WI38 (cell line): ENCODE data around the gene GPR15.

ENCODE experiments used
- H3K4me3 ChIP-seq: 2 replicates; pipeline ENCODE4 v1.5.1; 2011; ENCODE audit warnings: low read depth, mild to moderate bottlenecking, control low read depth, low read length
- TF ChIP-seq, protein P1 (sequence below): IDR thresholded peaks from 2 replicates; pipeline ENCODE4 v1.5.1; 2012; ENCODE audit warnings: low read depth, mild to moderate bottlenecking, control low read depth, low read length

GPR15 gene

DNA sequence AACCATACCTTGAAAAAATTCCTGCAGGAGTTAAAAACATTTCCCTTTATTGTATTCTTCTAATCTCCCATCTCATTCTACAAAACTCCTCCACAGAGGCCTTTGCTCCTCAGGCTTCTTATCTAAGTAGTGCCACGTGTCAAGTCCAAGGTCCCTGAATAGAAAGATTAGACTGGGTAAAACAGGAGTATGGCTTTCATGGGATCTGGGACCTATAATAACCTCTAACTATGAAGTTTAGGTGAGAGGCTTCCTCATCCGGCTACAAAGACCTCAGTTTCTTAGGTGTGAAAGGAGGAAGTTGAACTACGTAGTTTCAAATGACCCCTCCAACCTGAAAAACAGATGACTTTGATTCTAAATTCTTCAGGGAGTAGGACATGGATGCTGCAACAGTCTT lies 20.0 kb downstream of the GPR15 start:
- H3K4me3 ChIP-seq = no peak overlapping the region
- TF ChIP-seq, protein P1, sequence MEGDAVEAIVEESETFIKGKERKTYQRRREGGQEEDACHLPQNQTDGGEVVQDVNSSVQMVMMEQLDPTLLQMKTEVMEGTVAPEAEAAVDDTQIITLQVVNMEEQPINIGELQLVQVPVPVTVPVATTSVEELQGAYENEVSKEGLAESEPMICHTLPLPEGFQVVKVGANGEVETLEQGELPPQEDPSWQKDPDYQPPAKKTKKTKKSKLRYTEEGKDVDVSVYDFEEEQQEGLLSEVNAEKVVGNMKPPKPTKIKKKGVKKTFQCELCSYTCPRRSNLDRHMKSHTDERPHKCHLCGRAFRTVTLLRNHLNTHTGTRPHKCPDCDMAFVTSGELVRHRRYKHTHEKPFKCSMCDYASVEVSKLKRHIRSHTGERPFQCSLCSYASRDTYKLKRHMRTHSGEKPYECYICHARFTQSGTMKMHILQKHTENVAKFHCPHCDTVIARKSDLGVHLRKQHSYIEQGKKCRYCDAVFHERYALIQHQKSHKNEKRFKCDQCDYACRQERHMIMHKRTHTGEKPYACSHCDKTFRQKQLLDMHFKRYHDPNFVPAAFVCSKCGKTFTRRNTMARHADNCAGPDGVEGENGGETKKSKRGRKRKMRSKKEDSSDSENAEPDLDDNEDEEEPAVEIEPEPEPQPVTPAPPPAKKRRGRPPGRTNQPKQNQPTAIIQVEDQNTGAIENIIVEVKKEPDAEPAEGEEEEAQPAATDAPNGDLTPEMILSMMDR = no peak

DNA sequence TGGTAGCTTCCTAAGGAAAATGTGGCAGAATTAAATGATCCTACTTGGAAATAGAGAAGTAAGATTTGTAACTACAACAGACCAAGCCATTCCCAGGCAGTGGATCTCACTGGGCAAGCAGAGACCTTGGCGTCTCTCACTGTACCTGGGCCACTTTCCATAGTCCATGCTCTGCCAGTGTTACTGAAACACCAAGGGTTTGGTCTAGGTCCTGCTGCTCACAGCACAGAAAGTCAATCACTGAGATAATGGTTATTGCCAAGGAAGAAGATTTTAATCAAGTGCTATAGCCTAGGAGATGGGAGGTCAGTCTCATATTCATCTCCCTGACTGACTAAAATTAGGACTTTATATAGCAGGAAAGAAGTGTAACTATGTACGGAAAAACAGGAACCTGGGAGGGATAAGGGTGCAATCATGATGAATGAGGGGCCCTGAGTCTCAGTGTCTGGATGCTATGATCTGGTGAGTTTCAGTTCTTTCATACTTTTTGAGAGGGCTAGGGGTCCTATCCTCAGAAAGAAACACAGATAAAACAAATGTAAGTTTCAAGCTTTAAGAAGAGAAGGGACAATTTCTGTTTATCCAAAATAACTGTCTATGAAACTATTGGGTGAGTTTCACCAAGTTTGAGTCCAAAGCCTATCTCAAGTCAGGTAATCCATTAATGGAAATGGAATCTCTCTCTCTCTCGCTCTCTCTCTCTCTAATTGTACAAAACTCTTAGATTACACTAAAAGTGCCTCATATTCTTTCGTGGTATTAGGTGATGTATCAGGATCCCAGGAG lies 20.6 kb downstream of the GPR15 start:
- no peak overlapping the region for H3K4me3 ChIP-seq
- TF ChIP-seq, protein P1 = no peak

DNA sequence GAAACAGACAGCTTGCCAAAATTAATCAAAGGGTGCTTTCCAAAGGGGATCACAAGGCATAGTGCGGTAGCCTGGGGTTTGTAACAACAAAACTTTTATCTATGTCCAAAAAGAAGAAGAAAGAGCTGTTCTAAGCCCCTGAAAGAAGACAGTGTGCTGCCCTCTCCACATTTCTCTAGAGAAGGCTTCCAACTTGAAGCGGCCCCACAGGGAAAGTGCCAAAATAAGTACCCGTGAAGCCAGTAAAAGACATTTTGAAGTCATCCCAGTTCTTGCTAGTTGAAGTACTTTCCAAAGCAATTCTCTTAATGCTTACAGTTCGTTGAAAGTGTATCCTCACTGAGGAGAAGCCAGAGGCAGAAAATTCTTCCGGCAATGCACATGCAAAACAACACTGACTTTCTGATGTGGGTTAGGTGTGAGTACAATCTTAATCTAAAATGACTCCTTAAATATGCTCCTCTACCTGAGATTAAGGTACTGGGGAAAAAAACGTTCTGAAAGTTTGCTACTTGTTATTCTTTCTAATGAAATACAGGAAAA lies 21.3 kb downstream of the GPR15 start:
- TF ChIP-seq, protein P1 = no peak
- H3K4me3 ChIP-seq = no peak overlapping the region

- TF ChIP-seq, protein P1 = no peak
- H3K4me3 ChIP-seq = no peak overlapping the region
Measured at GRCh38 chr3:98553753-98554152, 22.0 kb downstream of the GPR15 start.

GRCh38 chr3:98554580-98554979 lies 22.8 kb downstream of the GPR15 start:
- no peak overlapping the region for H3K4me3 ChIP-seq
- TF ChIP-seq, protein P1 = no peak

GRCh38 chr3:98555025-98555379 lies 23.2 kb downstream of the GPR15 start:
- TF ChIP-seq, protein P1 = no peak
- H3K4me3 ChIP-seq = no peak overlapping the region
